GF-D8 (cell line): ENCODE data around the gene PLXDC1.
"Not testable (repeated sequence)": the region's sequence is repeated elsewhere in the genome, so short reads cannot be mapped to it uniquely, and the experiment has no call there.

Experiments used
- DNase-seq: peaks from one replicate; lab custom pipeline; 2025; lab: John Stamatoyannopoulos, UW

PLXDC1 gene

DNA sequence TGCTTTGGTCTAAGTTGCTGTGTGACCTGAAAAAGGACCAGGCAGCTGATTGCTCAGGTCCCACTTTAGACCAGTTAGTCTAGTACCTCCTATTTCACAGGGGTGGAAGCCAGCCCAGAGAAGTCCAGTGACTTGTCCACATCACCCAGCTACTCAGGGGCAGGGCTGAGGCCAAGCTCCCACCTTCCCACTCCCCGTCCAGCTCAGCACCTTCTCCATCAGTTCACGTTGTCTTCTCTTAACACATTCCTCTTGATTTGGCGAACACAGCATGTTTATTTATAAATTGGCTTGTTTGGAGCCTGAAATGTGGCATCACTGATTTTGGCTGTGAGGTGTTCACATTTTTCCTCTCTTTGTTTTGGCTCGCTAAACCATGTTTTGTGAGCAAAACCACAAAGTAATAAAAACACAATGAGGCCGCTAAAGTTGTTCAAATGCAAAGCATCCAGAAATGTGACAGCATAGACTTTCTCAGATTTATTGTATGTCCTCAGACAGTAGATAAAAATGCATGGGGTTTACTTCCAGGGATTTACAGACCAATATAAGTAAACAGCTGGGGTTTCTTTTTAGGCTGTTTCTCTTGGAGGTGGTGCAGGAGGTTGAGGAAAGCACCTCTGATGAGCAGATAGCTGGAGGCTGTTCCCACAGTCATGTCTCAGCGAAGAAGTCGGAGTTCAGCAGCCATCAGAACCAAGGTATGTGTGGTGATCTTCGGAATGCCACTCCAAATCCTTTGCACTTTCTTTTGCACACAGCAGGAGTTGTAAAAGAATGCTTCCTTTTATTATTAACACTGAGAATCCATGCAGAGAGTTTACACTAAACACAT is 88.4 kb downstream of the PLXDC1 start:
- no peak for DNase-seq

DNA sequence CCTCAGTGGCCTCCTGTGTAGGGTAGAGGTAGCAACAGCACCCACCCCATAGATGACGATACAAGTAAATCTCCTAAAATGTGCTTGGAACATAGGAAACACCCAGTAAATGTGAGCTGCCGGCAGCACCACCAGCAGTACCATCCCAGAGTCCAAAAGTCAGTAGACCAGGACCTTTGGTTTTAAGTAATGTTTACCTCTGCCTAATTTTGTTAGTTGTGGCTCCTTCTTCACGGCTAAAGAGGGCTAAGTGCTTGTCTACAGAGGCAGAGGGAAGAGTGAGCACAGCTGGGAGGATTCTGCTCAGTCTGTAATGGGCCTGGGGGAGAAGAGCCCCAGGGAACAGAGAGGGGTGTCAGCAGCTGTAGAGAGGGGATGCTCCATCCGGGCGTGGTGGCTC is 92.9 kb downstream of the PLXDC1 start:
- no peak for DNase-seq

DNA sequence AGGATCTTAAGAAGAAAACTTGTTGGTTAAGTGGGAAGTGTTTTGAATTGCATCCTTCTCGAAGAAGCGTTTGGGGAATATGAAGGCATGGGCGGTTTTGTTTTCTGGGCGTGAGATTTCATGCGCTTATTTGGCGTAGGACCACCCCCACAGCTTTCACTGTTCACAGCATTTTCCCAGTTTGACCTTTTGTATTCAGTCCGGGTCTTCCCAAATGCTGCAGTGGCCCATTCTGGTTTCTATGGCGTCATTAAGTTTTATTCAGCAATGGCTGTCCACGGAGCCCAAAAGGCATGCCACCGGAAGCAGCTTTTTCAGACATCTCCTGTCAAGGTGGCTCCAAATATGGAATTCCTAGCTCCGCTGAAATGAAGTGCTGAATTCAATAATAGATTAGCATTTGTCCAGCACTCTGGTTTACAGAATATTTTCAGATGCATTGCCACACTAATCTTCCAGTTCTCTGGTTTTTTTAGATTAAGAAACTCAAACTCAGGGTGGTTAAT is 93.7 kb downstream of the PLXDC1 start:
- DNase-seq = no peak

DNA sequence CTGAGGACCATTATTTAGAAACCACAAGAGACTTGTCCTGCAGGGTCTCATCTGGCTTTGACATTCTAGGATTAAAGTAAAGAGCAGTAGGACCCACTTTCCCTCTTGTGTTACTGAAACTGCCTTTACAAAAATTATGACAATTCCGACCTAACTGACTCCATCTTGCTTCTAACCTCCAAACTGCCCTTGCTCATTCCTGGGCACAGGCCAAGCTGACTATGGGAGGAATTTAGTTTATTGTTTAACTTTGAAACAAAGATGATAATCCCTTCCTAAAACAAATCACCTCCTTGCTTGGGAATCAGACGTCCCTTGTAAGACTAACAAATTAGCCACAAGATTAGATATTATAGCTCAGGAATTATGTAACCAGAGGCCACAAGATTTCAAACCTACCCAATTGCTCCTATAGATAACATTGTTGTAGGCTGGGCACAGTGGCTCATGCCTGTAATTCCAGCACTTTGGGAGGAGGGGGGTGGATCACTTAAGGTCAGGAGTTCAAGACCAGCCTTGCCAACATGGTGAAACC is 97.3 kb downstream of the PLXDC1 start:
- no peak for DNase-seq

DNA sequence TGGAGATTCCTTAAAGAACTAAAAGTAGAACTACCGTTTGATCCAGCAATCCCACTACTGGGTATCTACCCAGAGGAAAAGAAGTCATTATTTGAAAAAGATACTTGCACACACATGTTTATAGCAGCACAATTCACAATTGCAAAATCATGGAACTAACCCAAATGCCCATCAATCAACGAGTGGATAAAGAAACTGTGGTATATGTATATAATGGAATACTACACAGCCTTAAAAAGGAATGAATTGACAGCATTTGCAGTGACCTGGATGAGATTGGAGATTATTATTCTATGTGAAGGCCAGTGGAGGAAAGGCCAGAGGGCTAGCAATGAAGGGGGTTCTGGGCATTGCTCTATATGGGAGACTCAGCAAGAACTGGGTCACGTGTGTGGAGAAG is 99.0 kb downstream of the PLXDC1 start:
- DNase-seq = not testable (repeated sequence)

DNA sequence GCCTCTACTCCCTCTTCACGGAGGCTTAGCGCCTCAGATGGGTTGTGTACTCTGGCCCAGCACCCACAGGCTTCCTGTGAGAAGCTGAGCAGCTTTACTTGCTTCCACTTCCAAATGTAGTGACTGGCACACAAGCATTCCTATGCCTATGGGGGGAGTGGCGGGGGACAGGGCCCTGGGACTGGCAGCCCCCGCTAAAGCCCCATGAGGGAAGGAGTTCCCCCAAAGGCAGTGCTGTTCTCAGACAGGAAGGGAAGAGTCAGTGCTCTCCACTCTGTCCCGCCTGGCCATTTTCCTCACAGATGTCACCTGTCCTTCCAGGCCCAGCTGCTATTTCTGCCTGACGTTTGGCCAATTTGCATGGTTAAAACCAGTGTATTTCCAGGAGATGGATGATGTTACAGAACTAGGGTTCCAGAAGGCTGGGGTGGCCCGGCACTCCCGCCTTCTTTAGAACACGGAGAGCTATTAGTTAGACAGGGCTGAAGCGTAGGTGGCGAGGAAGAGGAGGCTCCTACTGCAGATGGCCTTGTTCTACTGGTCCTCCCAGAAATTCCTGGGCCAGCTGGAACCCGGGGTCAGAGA is 100.3 kb downstream of the PLXDC1 start:
- no peak for DNase-seq

DNA sequence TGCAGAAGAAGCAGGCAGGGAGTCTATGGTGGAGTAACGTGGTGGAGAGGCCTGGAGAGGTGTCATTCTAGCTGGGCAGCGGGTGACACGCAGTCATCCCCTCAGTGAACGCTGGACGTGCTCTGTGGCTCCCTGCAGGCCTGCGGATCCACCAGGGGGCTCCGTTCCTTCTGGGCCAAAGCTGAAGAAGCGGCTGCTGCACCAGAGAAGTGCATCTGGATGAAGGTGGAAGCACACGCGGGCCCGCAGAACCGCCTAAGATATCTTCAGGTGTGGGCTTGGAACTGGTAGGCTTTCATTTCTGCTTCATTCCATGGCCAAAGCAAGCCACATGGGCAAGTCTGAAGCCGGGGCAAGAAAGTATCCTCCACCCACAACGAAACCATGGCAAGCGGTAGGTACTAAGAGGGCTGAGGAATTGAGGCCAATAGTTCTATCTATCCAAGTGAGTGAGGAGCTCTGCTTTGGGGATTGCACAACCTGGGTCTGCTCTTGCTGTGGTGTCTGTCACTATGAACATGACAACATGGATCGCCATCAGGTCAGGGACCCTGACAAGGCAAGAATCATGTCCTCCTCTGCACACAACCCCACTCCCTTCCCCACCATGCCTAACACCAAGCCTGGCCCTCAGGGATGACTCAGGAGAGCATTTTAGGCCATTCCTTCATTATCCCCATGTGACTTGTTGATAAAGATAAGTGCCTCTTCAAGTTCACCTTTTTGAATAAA is 105.3 kb downstream of the PLXDC1 start:
- no peak for DNase-seq

DNA sequence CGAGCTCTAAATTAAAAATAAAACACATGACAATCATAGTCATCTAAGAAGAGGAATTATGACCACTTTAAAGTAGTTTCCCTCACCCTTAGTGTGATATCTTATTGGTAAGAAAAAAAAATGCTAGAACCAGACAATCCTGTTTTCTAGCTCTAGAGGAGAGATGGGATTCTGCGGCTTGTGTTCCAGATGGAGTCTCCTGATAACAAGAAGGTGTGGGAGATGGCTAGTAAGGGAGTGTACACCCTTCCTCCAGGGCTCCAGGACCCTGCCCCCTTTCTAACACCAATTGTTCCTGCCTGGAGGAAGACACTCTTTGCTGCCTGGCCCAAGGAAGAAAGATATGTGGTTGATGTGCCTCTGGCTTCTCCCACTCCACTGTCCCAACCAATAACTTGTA is 115.4 kb downstream of the PLXDC1 start:
- no peak for DNase-seq

DNA sequence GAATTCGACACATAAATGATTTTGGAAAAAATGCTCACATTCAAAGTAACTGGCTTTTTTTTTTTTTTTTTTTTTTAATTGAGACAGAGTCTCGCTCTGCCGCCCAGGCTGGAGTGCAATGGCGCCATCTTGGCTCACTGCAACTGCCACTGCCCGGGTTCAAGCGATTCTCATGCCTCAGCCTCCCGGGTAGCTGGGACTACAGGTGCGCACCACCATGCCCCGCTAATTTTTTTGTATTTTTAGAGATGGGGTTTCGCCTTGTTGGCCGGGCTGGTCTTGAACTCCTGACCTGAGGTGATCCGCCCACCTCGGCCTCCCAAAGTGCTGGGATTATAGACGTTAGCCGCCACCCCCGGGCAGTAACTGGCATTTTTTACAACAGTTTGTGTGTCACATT is 115.9 kb downstream of the PLXDC1 start:
- DNase-seq = not testable (repeated sequence)

DNA sequence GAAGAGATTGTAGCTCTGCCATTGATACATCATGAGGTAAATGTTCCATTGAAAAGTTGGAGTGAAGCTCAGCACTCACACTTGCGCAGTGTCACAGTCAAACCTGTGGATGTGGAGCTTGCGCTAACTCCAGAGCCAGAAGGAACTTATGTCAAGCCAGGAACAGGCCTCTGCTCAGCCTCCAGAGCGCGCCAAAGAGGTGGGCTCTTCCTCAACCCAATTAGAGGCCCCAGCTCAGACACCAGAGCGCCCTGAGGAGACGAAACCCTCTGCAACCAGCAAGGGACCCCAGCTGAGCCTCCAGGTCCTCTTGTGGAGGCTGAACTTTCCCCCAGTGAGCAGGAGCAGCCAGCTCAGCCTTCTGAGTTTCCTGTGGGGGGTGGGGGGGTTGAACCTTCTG is 122.7 kb downstream of the PLXDC1 start:
- no peak for DNase-seq

DNA sequence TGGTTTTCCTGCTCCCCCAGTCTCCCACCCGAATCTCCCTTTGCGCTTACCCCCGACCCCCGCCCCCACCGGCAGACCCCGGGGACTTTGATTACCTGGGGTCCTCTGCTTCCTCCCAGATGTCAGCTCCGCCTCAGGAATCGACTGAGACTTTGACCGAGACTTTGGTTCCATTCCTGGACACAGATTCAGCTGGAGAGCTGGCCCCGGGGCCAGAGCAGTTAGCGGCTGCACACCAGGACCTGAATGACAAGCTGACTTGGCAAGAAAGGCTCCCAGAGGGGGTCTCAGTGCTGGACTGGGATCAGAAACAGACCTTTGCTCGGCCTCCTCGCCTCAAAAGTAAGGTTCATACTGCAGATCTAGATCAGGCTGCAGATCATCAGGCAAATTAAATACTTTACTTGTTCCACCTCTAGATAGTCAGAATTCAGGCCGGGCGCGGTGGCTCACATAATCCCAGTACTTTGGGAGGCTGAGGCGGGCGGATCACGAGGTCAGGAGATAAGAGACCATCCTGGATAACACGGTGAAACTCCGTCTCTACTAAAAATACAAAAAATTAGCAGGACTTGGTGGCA is 123.9 kb downstream of the PLXDC1 start:
- no peak for DNase-seq

DNA sequence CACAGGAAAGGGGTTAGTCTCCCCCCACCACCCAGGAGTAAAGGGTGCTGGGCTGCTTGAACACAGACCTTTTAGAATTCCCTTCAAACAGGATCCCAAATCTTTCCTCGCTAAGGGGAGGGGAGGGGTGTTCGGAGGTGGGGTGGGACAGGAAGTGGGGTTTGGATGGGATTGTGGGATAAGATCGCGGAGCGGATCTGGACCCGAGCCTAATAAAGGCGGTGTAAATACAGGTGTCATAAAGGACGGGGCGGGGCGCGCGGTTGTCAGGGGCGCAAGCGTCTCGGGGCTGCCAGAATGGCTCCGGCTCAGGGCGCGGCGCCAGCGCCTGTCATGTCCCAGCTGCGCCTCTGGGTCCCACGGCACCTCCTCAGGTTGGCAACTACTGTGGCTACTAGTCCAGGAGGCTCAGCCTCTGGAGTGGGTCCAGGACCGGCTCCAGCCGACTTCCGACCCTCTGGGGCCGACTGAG is 124.4 kb downstream of the PLXDC1 start:
- DNase-seq = no peak

DNA sequence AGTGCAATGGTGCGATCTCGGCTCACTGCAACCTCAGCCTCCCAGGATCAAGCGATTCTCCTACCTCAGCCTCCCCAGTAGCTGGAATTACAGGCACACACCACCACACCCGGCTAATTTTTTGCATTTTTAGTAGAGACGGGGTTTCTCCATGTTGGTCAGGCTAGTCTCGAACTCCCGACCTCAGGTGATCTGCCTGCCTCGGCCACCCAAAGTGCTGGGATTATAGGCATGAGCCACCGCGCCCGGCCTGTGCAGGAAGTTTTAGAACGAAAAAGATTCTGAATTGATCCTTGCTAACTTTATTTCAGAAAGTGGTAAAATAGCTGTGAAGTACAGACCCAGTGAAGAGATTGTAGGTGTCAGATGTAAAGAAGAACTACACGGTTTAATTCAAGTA is 125.1 kb downstream of the PLXDC1 start:
- not testable (repeated sequence) for DNase-seq

DNA sequence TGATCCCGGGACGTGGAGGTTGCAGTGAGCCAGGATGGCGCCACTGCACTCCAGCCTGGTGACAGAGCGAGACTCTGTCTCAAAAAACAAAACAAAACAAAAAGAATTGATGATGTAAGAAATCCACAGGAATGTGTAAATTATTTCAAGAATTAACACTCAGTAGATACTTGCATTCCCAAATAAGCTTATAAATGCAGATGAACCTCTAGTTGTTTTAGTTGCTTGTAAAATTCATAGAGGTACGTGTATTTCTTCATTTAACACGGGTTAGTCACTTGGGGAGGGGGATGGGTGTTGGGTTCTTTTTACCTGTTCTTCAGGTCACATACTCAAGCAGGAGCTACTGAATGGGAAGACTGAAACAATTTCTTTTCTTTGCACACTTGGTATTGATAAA is 128.5 kb downstream of the PLXDC1 start:
- DNase-seq = no peak

DNA sequence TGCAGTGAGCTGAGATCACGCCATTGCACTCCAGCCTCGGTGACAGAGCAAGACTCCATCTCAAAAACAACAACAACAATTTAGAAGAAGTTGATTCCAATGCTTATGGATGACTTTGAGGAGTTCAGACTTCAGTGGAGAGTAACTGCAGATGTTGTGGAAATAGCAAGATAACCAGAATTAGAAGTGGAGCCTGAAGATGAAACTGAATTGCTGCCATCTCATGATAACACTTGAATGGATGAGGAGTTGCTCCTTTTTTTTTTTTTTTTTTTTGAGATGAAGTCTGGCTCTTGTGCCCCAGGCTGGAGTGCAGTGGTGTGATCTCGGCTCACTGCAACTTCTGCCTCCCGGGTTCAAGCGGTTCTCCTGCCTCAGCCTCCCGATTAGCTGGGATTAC is 131.4 kb downstream of the PLXDC1 start:
- not testable (repeated sequence) for DNase-seq

DNA sequence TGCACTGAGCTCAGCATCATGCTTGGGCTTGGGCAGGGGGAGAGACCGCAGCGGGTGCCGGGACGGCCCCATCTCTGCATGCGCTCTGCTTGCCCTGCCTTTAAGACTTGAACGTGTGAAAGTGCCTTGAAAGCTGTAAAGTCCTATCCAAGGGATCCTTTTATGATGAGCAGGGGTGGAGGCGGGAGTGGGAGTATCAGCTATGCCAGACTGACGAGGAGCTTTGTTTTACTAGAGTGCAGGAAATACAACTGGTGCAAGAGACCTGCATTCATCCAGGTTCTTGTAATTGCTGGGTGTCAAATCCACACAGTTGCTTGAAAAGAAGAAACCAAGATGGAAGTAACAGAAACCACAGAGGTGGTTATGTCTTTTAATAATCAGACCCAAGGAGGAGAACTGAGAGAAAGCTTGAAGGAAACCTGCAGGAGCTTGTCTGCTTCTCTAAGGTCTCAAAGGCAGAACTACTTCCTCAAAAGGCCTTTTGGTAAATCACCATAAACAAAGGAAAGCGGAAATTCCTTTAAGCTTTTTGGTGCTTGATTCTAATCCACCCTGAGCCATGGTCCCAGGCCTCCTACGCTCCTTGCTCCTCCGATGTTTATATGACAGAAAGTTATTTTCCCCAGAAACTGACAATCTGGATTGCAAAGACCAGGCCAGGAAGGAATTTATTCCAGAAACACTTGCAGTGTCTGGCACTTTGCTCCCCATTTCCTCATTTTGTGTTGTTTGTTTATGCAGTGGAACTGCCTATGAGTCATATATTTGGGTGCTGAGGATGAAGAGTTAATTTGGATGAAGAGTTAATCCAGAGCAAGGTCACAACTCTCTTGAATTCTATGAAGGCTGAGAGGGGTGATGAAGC is 132.9 kb downstream of the PLXDC1 start:
- DNase-seq = peak; percentile 25

DNA sequence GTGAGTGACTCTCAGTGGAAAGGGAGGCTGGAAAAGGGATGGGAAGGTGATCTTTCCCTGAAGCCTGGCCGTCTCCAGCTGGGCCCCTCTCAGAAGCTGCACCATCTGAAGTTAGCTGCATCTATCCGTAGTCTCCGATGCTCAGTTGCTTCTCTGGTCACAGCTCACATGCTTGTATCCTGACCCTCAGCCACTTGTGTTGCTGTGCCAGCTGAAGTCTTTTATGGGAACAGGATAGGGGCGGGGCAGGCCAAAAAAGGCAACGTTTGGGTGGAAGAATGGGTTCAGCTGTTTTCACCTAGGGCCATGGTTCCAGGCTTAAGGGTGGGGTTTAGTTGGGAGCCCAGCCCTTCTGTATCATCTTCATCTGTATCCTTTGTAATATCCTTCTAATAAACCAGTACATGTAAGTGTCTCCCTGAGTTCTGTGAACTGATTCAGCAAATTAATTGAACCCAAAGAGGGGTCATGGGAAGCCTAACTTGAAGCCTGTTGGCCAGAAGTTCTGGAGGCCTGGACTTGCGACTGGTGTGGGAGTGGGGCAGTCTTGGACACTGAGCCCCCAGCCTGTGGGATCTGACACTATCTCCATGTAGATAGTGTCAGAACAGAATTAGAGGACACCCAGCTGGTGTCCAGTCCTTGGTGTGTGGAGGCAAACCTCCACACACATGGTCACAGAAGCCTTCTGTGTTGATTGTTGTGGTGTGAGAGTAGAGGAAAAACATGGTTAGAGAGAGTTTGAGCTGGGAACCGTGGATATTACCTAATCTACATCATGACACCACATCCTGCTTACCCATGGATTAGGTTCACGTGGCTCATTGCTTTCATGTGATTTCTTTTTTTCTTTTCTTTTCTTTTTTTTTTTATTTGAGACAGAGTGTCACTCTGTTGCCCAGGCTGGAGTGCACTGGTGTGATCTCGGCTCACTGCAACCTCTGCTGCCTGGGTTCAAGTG is 135.0 kb downstream of the PLXDC1 start:
- peak; percentile 4 for DNase-seq

DNA sequence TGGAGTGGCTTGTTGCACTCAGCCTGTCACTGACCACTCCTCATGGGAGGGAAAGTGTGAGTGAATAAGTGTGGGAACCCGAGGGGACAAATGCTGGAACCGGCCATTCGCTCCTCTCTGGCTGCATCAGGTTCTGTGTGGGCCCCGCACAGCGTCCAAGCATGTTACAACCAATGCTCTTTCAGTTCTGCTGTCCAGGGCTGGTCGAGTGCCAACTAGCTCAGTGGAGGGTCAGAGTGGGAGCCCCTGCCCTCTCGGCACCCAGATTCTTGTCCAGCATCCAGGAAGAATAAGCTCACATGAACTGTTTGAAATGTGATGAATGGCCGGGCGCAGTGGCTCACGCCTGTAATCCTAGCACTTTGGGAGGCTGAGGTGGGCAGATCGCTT is 135.9 kb downstream of the PLXDC1 start:
- DNase-seq = no peak

DNA sequence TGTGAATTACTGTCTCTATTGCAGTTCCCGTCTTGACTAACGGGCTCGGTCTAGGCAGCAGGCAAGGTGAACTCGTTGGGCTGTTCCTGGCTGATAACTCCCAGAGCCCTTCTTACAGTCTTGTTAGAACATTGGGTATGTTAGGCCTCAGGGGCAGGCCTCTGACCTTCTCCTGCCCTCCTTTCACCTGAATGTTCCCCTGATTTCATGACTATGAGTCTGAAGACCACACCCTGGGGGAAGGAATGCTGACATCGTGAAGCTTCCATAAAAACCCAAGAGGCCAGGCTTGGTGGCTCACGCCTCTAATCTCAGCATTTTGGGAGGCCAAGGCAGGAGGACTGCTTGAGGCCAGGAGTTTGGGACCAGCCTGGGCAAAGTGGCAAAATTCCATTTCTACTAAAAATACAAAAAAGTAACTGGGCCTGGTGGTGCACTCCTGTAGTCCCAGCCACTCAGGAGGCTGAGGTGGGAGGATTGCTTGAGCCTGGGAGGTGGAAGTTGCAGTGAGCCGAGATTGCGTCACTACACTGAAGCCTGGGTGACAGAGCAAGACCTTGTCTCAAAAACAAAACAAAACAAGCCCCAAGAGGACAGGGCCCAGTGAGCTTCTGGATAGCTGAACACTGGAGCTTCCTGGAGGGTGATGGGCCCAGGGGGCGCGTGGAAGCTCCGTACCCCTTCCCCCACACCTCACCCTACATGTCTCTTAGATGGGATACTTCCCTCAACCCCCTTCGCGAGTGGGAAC is 136.5 kb downstream of the PLXDC1 start:
- DNase-seq = peak; percentile 21
